ENCODE results near the gene SLC2A9.

DNA sequence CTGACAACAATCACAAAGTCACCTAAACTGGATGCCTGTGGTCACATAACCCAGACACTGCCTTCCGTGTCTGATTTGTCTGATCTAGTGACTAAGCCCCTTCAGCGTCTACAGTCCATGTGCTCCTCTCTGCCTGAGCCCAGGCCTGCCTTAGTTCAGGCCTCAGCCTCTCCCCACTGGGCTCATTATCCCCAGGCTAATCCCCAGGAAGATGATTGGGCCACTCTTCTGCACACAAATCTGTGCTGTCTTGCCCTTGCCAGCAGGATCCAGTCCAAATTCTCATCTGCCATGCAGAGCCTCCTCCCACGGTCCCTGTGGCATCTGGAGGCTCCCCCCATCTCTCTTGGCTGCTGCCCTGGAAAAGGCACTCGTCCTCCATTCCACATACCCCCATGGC, 96.5 kb downstream of the SLC2A9 start:
- no peak for TF ChIP-seq EZH2 (IDR thresholded peaks at IDR 0.05; ENCODE audit: borderline replicate concordance)
- TF ChIP-seq, protein P1, sequence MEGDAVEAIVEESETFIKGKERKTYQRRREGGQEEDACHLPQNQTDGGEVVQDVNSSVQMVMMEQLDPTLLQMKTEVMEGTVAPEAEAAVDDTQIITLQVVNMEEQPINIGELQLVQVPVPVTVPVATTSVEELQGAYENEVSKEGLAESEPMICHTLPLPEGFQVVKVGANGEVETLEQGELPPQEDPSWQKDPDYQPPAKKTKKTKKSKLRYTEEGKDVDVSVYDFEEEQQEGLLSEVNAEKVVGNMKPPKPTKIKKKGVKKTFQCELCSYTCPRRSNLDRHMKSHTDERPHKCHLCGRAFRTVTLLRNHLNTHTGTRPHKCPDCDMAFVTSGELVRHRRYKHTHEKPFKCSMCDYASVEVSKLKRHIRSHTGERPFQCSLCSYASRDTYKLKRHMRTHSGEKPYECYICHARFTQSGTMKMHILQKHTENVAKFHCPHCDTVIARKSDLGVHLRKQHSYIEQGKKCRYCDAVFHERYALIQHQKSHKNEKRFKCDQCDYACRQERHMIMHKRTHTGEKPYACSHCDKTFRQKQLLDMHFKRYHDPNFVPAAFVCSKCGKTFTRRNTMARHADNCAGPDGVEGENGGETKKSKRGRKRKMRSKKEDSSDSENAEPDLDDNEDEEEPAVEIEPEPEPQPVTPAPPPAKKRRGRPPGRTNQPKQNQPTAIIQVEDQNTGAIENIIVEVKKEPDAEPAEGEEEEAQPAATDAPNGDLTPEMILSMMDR (IDR thresholded peaks at IDR 0.05; ENCODE audit: poor library complexity), result no peak
- TF ChIP-seq EZH2phosphoT487 (IDR thresholded peaks at IDR 0.05; ENCODE audit: low read depth, severe bottlenecking, unreplicated experiment), result no peak

All from hepatocyte (in vitro differentiated cells).